ENCODE measurements around the gene CSTA.
"Not testable (repeated sequence)": the region's sequence is repeated elsewhere in the genome, so short reads cannot be mapped to it uniquely, and the experiment has no call there.

CSTA gene

DNA sequence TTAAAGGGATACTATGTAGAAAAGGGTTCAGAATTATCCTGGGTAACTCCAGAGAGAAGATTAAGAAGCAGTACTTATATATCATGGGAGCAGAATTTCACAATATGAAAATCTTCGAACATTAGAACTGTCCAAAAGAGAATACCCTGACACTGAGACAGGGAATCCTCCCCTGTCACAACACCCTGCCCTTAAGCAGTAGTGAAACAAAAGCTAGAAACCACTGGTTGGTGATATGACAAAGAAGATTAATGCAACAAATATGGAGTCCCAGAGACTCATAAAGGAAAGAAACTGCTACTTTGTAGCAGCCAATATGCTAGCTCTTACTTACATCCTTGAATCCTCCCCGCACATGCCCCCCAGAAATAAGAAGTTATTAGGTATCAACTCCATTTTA, 39.4 kb downstream of the CSTA start:
- no peak overlapping the region for H3K4me3 ChIP-seq (ENCODE audit: low read depth, low read length, poor library complexity, severe bottlenecking)
- no peaks in the 10 kb centered on the region for H3K79me2 ChIP-seq (ENCODE audit: insufficient read depth, low read length)
- no peaks in the 10 kb centered on the region for H3K4me1 ChIP-seq (ENCODE audit: insufficient read depth, low read length, severe bottlenecking)
- H3K27me3 ChIP-seq (ENCODE audit: insufficient read depth, low read length) = no peaks in the 10 kb centered on the region
- H3K9ac ChIP-seq (ENCODE audit: low read length) = no peak overlapping the region
- no peak overlapping the region for H3K4me2 ChIP-seq (ENCODE audit: low read length)
- peaks cover 75% of the 10 kb centered on the region for H3K36me3 ChIP-seq (ENCODE audit: insufficient read depth, low read length)
- no peaks in the 10 kb centered on the region for H3K9me2 ChIP-seq (ENCODE audit: low read depth, low read length)
- H3F3A ChIP-seq (ENCODE audit: insufficient read depth, low read length) = no peaks in the 10 kb centered on the region; the same call in 1 of the 2 replicates
- H4K20me1 ChIP-seq (ENCODE audit: insufficient read depth, low read length) = no peaks in the 10 kb centered on the region
- H2AFZ ChIP-seq (ENCODE audit: low read length) = no peak overlapping the region
- no peak overlapping the region for H3K27ac ChIP-seq (ENCODE audit: low read depth, low read length, poor library complexity, severe bottlenecking)
- no peaks in the 10 kb centered on the region for H3K9me3 ChIP-seq (ENCODE audit: low read length)
- TF ChIP-seq EZH2 (IDR thresholded peaks at IDR 0.05; ENCODE audit: borderline replicate concordance, low read length) = no peak
- TF ChIP-seq, protein P1, sequence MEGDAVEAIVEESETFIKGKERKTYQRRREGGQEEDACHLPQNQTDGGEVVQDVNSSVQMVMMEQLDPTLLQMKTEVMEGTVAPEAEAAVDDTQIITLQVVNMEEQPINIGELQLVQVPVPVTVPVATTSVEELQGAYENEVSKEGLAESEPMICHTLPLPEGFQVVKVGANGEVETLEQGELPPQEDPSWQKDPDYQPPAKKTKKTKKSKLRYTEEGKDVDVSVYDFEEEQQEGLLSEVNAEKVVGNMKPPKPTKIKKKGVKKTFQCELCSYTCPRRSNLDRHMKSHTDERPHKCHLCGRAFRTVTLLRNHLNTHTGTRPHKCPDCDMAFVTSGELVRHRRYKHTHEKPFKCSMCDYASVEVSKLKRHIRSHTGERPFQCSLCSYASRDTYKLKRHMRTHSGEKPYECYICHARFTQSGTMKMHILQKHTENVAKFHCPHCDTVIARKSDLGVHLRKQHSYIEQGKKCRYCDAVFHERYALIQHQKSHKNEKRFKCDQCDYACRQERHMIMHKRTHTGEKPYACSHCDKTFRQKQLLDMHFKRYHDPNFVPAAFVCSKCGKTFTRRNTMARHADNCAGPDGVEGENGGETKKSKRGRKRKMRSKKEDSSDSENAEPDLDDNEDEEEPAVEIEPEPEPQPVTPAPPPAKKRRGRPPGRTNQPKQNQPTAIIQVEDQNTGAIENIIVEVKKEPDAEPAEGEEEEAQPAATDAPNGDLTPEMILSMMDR (IDR thresholded peaks at IDR 0.05; ENCODE audit: low read length) = no peak

DNA sequence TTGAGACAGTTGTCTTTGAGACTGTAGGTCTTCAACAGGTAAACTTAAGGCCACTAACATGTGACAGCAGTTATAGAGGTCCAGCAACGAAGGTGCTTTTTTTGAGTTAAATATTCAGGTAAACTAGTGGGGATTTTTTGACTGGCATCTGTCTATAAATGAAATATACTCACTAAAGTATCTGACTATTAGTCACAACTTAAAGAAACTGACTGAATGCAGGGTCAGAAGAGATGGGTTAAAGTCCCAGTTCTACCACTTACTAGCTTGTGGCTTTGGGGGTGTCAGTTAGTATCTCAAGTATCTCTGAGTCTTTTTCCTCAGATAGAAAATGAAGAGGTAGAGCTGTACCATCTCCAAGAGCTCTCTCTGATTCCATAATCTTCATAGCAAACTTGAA, 40.0 kb downstream of the CSTA start:
- no peaks in the 10 kb centered on the region for H4K20me1 ChIP-seq (ENCODE audit: insufficient read depth, low read length)
- H3K79me2 ChIP-seq (ENCODE audit: insufficient read depth, low read length) = no peaks in the 10 kb centered on the region
- H3K4me2 ChIP-seq (ENCODE audit: low read length) = no peak overlapping the region
- no peaks in the 10 kb centered on the region; the same call in 1 of the 2 replicates for H3F3A ChIP-seq (ENCODE audit: insufficient read depth, low read length)
- TF ChIP-seq EZH2 (IDR thresholded peaks at IDR 0.05; ENCODE audit: borderline replicate concordance, low read length) = no peak
- TF ChIP-seq, protein P1 (IDR thresholded peaks at IDR 0.05; ENCODE audit: low read length) = no peak
- no peaks in the 10 kb centered on the region for H3K9me3 ChIP-seq (ENCODE audit: low read length)
- no peaks in the 10 kb centered on the region for H3K9me2 ChIP-seq (ENCODE audit: low read depth, low read length)
- no peaks in the 10 kb centered on the region for H3K4me1 ChIP-seq (ENCODE audit: insufficient read depth, low read length, severe bottlenecking)
- H3K27me3 ChIP-seq (ENCODE audit: insufficient read depth, low read length) = no peaks in the 10 kb centered on the region
- H2AFZ ChIP-seq (ENCODE audit: low read length) = no peak overlapping the region
- H3K9ac ChIP-seq (ENCODE audit: low read length) = no peak overlapping the region
- H3K27ac ChIP-seq (ENCODE audit: low read depth, low read length, poor library complexity, severe bottlenecking) = no peak overlapping the region
- peaks cover 80% of the 10 kb centered on the region for H3K36me3 ChIP-seq (ENCODE audit: insufficient read depth, low read length)
- H3K4me3 ChIP-seq (ENCODE audit: low read depth, low read length, poor library complexity, severe bottlenecking) = no peak overlapping the region

DNA sequence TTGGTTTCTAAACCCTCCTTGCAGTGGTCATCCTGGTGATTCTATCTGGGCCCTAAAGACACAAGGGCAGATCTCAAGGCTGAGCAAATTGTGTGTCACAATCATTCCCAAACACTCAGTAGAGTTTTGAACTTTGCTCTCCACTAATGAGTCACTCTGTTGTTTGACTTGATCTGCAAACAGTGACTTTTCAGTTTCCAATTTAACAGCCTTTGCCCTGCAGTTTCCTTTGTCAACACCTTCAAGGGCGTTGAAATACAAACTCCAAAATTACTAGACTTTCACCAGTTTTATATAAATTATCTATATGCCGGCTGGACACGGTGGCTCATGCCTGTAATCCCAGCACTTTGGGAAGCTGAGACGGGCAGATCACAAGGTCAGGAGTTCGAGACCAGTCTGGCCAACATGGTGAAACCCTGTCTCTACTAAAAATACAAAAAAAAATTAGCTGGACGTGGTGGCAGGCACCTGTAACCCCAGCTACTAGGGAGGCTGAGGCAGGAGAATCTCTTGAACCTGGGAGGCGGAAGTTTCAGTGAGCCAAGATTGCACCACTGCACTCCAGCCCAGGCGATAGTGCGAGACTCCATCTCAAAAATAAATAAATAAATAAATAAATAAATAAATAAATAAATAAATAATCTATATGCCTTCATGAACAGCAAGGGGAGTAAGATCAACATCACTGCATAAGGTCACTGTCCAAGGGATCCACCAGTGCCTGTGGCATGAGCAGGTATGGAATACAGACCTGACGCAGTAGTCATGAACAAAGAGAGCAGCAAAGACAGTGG, 40.7 kb downstream of the CSTA start:
- H4K20me1 ChIP-seq (ENCODE audit: insufficient read depth, low read length); H3K4me1 ChIP-seq (ENCODE audit: insufficient read depth, low read length, severe bottlenecking); H3F3A ChIP-seq (ENCODE audit: insufficient read depth, low read length); H3K4me3 ChIP-seq (ENCODE audit: low read depth, low read length, poor library complexity, severe bottlenecking); H3K27me3 ChIP-seq (ENCODE audit: insufficient read depth, low read length); H3K4me2 ChIP-seq (ENCODE audit: low read length); H3K79me2 ChIP-seq (ENCODE audit: insufficient read depth, low read length); H3K9me3 ChIP-seq (ENCODE audit: low read length); H2AFZ ChIP-seq (ENCODE audit: low read length); H3K9ac ChIP-seq (ENCODE audit: low read length); H3K27ac ChIP-seq (ENCODE audit: low read depth, low read length, poor library complexity, severe bottlenecking); H3K9me2 ChIP-seq (ENCODE audit: low read depth, low read length): not testable (repeated sequence)
- H3K36me3 ChIP-seq (ENCODE audit: insufficient read depth, low read length) = peaks cover 86% of the 10 kb centered on the region

DNA sequence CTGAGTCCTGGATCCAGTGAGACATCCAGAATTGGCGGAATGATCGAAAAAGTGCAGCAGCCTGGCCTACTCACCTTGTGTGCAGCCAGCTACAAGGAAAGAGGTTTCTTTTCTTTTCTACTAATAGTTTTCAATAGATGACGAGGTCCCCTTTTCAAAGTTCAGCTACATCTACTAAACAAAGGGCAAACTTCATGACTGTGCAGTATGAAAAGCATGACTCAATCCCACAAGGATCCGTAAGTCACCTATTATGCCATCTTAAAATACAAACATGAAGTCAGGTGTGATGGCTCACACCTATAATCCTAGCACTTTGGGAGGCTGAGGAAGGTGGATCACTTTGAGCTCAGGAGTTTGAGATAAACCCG, 41.3 kb downstream of the CSTA start:
- H4K20me1 ChIP-seq (ENCODE audit: insufficient read depth, low read length) = no peaks in the 10 kb centered on the region
- no peaks in the 10 kb centered on the region for H3K27me3 ChIP-seq (ENCODE audit: insufficient read depth, low read length)
- no peaks in the 10 kb centered on the region for H3K9me2 ChIP-seq (ENCODE audit: low read depth, low read length)
- no peak overlapping the region for H3K27ac ChIP-seq (ENCODE audit: low read depth, low read length, poor library complexity, severe bottlenecking)
- H3K4me3 ChIP-seq (ENCODE audit: low read depth, low read length, poor library complexity, severe bottlenecking) = no peak overlapping the region
- H2AFZ ChIP-seq (ENCODE audit: low read length) = no peak overlapping the region
- H3K36me3 ChIP-seq (ENCODE audit: insufficient read depth, low read length) = peaks cover 90% of the 10 kb centered on the region
- no peaks in the 10 kb centered on the region; the same call in 1 of the 2 replicates for H3F3A ChIP-seq (ENCODE audit: insufficient read depth, low read length)
- no peaks in the 10 kb centered on the region for H3K9me3 ChIP-seq (ENCODE audit: low read length)
- no peak overlapping the region for H3K4me2 ChIP-seq (ENCODE audit: low read length)
- TF ChIP-seq EZH2 (IDR thresholded peaks at IDR 0.05; ENCODE audit: borderline replicate concordance, low read length) = no peak
- TF ChIP-seq, protein P1 (IDR thresholded peaks at IDR 0.05; ENCODE audit: low read length) = no peak
- H3K9ac ChIP-seq (ENCODE audit: low read length) = no peak overlapping the region
- H3K4me1 ChIP-seq (ENCODE audit: insufficient read depth, low read length, severe bottlenecking) = no peaks in the 10 kb centered on the region
- no peaks in the 10 kb centered on the region for H3K79me2 ChIP-seq (ENCODE audit: insufficient read depth, low read length)
